H1 (cell line): ENCODE measurements around the gene NTN1. TPM values are rescaled to one million over a fixed set of nuclear protein-coding genes. Genes with fewer than 3 reads are reported as not detected.

Source experiments
- CTCF ChIA-PET: fragments of 300-600 bp; sonication (Branson Sonifier 250); formaldehyde crosslinking; loops from one replicate; lab custom pipeline; 2021; ENCODE audit not compliant: partially characterized antibody; lab: Charles Lee
- POLR2A ChIA-PET: fragments of 300-600 bp; sonication (Branson Sonifier 250); formaldehyde crosslinking; loops from one replicate; lab custom pipeline; 2021; ENCODE audit warnings: inconsistent platforms; ENCODE audit not compliant: partially characterized antibody; lab: Charles Lee
- DNase-seq, 2 experiments: peaks; one replicate each; pipeline versions ENCODE4 v3.0.0 to v3.0.0-alpha.2; 2010 to 2022; ENCODE audit warnings: low spot score in 2 of 2, low read depth in 1 of 2, mixed read lengths in 1 of 2
- FAIRE-seq: peaks from 2 replicates; lab custom pipeline; 2011; peaks lifted over from hg19 to GRCh38; lab: Jason Lieb, UNC
- H2AFZ ChIP-seq: 2 replicates; pipeline ENCODE4 v1.8.1; 2012; ENCODE audit warnings: low read length, inconsistent platforms
- H2AK5ac ChIP-seq: 2 replicates; pipeline ENCODE4 v1.6.1; 2013; ENCODE audit warnings: low read depth, low read length
- H2BK120ac ChIP-seq: replicated peaks from 2 replicates; pipeline ENCODE3; 2013; ENCODE audit warnings: low read depth, low read length, inconsistent platforms
- H2BK12ac ChIP-seq: 2 replicates; pipeline ENCODE4 v1.6.1; 2013; ENCODE audit warnings: low read depth, low read length
- H2BK15ac ChIP-seq: 2 replicates; pipeline ENCODE4 v1.6.1; 2013; ENCODE audit warnings: low read length
- H2BK20ac ChIP-seq: 2 replicates; pipeline ENCODE4 v1.6.1; 2013; ENCODE audit warnings: low read length
- H2BK5ac ChIP-seq: 2 replicates; pipeline ENCODE4 v1.6.1; 2013; ENCODE audit warnings: low read depth, low read length
- H3K14ac ChIP-seq: 2 replicates; pipeline ENCODE4 v1.6.1; 2013; ENCODE audit warnings: inconsistent platforms; ENCODE audit not compliant: insufficient read length
- H3K18ac ChIP-seq: 2 replicates; pipeline ENCODE4 v1.6.1; 2013; ENCODE audit warnings: low read length; ENCODE audit errors: extremely low read depth
- H3K23ac ChIP-seq: 2 replicates; pipeline ENCODE4 v1.6.1; 2013; ENCODE audit warnings: inconsistent platforms; ENCODE audit not compliant: insufficient read length
- H3K23me2 ChIP-seq: 2 replicates; pipeline ENCODE4 v1.6.1; 2013; ENCODE audit warnings: low read depth, low read length
- H3K27ac ChIP-seq: 2 replicates; pipeline ENCODE4 v1.6.1; 2011; ENCODE audit warnings: low read depth, low read length, inconsistent platforms
- H3K27me3 ChIP-seq, 4 experiments: replicated peaks in 1 of 4; 1 replicate in 1 of 4; 2 replicates in 3 of 4; pipeline versions ENCODE4 v1.6.1 to v1.8.1; 2011 to 2013; ENCODE audit warnings: low read length in 3 of 4, mild to moderate bottlenecking in 3 of 4, inconsistent platforms in 2 of 4, mixed read lengths in 2 of 4, moderate library complexity in 1 of 4; ENCODE audit not compliant: control insufficient read depth in 3 of 4, insufficient read depth in 3 of 4; ENCODE audit errors: extremely low read depth in 1 of 4
- H3K36me3 ChIP-seq, 4 experiments: 2 replicates each; pipeline versions ENCODE4 v1.6.1 to v1.8.1; 2011 to 2013; ENCODE audit warnings: mild to moderate bottlenecking in 4 of 4, low read length in 3 of 4, moderate library complexity in 2 of 4, control low read depth in 1 of 4, inconsistent platforms in 1 of 4; ENCODE audit not compliant: insufficient read depth in 4 of 4, control insufficient read depth in 2 of 4
- H3K4ac ChIP-seq: replicated peaks from 2 replicates; pipeline ENCODE3; 2013; ENCODE audit warnings: low read length, low read depth, mixed read lengths, inconsistent platforms; ENCODE audit not compliant: insufficient read length
- H3K4me1 ChIP-seq, 4 experiments: replicated peaks in 1 of 4; 1 replicate in 1 of 4; 2 replicates in 3 of 4; pipeline versions ENCODE4 v1.6.1 to v1.8.1; 2011 to 2013; ENCODE audit warnings: low read length in 3 of 4, inconsistent platforms in 2 of 4, mixed read lengths in 1 of 4; ENCODE audit not compliant: insufficient read depth in 4 of 4, control insufficient read depth in 3 of 4
- H3K4me2 ChIP-seq, 2 experiments: 2 replicates each; pipeline versions ENCODE4 v1.6.1 to v1.8.1; 2011 to 2013; ENCODE audit warnings: low read depth in 2 of 2, low read length in 2 of 2, control low read depth in 1 of 2, inconsistent platforms in 1 of 2, mild to moderate bottlenecking in 1 of 2; ENCODE audit not compliant: insufficient read depth in 1 of 2
- H3K4me3 ChIP-seq, 4 experiments: fragments of 200-600, 300-600 bp in 1 of 4; sonication (generic), shearing (Covaris generic), sonication (Bioruptor Twin) in 1 of 4; 2 replicates each; pipeline versions ENCODE4 v1.5.1 to v1.8.1; 2011 to 2016; ENCODE audit warnings: low read length in 4 of 4, low read depth in 3 of 4, control low read depth in 2 of 4, inconsistent platforms in 2 of 4, mild to moderate bottlenecking in 2 of 4, mixed read lengths in 1 of 4, moderate library complexity in 1 of 4; ENCODE audit not compliant: insufficient read depth in 2 of 4; ENCODE audit errors: extremely low read depth in 1 of 4
- H3K56ac ChIP-seq: replicated peaks from 2 replicates; pipeline ENCODE3; 2013; ENCODE audit warnings: low read depth, mild to moderate bottlenecking, mixed read lengths, low read length, inconsistent platforms; ENCODE audit not compliant: insufficient read length
- H3K79me1 ChIP-seq: 2 replicates; pipeline ENCODE4 v1.6.1; 2013; ENCODE audit warnings: low read depth, low read length, control low read depth
- H3K79me2 ChIP-seq, 2 experiments: 2 replicates each; pipeline versions ENCODE4 v1.6.1 to v1.8.1; 2012 to 2013; ENCODE audit warnings: low read length in 2 of 2, mild to moderate bottlenecking in 2 of 2, inconsistent platforms in 1 of 2; ENCODE audit not compliant: insufficient read depth in 2 of 2, control insufficient read depth in 1 of 2
- H3K9ac ChIP-seq, 4 experiments: replicated peaks in 1 of 4; 1 replicate in 1 of 4; 2 replicates in 3 of 4; pipeline versions ENCODE4 v1.6.1 to v1.8.1; 2011 to 2013; ENCODE audit warnings: low read depth in 3 of 4, low read length in 3 of 4, control low read depth in 2 of 4, mild to moderate bottlenecking in 2 of 4, moderate library complexity in 2 of 4, inconsistent platforms in 1 of 4; ENCODE audit errors: extremely low read depth in 1 of 4
- H3K9me3 ChIP-seq, 2 experiments: 2 replicates each; pipeline versions ENCODE4 v1.6.1 to v1.8.1; 2012 to 2013; ENCODE audit warnings: mild to moderate bottlenecking in 2 of 2, moderate library complexity in 2 of 2, control low read depth in 1 of 2, inconsistent platforms in 1 of 2, low read depth in 1 of 2, low read length in 1 of 2, mixed read lengths in 1 of 2; ENCODE audit not compliant: insufficient read depth in 2 of 2
- H4K20me1 ChIP-seq, 2 experiments: replicated peaks in 1 of 2; 2 replicates each; pipeline versions ENCODE3 to v1.8.1; 2011 to 2013; ENCODE audit warnings: inconsistent platforms in 2 of 2, low read length in 2 of 2, mild to moderate bottlenecking in 1 of 2; ENCODE audit not compliant: insufficient read depth in 2 of 2, control insufficient read depth in 1 of 2
- H4K5ac ChIP-seq: 2 replicates; pipeline ENCODE4 v1.6.1; 2013; ENCODE audit warnings: low read length, low read depth, mixed read lengths, inconsistent platforms; ENCODE audit not compliant: insufficient read length
- H4K8ac ChIP-seq: 2 replicates; pipeline ENCODE4 v1.8.0; 2013; ENCODE audit warnings: mild to moderate bottlenecking, moderate library complexity, low read length, inconsistent platforms; ENCODE audit not compliant: insufficient read depth; ENCODE audit errors: extremely low read depth
- H4K91ac ChIP-seq: replicated peaks from 2 replicates; pipeline ENCODE3; 2013; ENCODE audit warnings: low read length, mixed read lengths, inconsistent platforms; ENCODE audit not compliant: insufficient read length
- CREB1 ChIP-seq: IDR thresholded peaks from 2 replicates; pipeline ENCODE4 v1.6.1; 2012; ENCODE audit warnings: inconsistent platforms
- GABPA ChIP-seq: IDR thresholded peaks from 2 replicates; pipeline ENCODE4 v1.6.1; 2011; ENCODE audit warnings: mild to moderate bottlenecking, low read length, moderate library complexity, borderline replicate concordance; ENCODE audit not compliant: insufficient read depth
- KDM1A ChIP-seq: fragments of 200-600, 300-600 bp; sonication (generic); IDR thresholded peaks from 2 replicates; pipeline ENCODE4 v1.7.1; 2016; ENCODE audit warnings: mild to moderate bottlenecking, low read length, borderline replicate concordance
- NRF1 ChIP-seq: IDR thresholded peaks from 2 replicates; pipeline ENCODE4 v1.6.1; 2011; ENCODE audit warnings: mild to moderate bottlenecking, low read depth, low read length, improper control_type of control experiment
- RFX5 ChIP-seq: IDR thresholded peaks from 2 replicates; pipeline ENCODE4 v1.6.1; 2011; ENCODE audit warnings: low read depth, low read length, improper control_type of control experiment, borderline replicate concordance
- SP1 ChIP-seq: IDR thresholded peaks from 2 replicates; pipeline ENCODE4 v1.6.1; 2011; ENCODE audit warnings: low read depth, low read length
- SP2 ChIP-seq: IDR thresholded peaks from 2 replicates; pipeline ENCODE4 v1.6.1; 2012; ENCODE audit warnings: mild to moderate bottlenecking, low read length, inconsistent platforms
- TAF1 ChIP-seq: IDR thresholded peaks from 2 replicates; pipeline ENCODE4 v1.6.1; 2011; ENCODE audit warnings: mild to moderate bottlenecking, low read depth, low read length
- ZNF274 ChIP-seq: IDR thresholded peaks from 2 replicates; pipeline ENCODE4 v1.7.0; 2012; ENCODE audit warnings: low read length, borderline replicate concordance; ENCODE audit errors: extremely low read depth
- WGBS, 2 experiments: shearing (Covaris generic) in 1 of 2; methylation state at CpG; one replicate each; pipeline versions ENCODE4 v1.1.6 to v1.1.7; 2013 to 2015; ENCODE audit warnings: low lambda C conversion rate in 2 of 2, mixed read lengths in 2 of 2, inconsistent platforms in 1 of 2, low coverage in 1 of 2, missing lambda C conversion rate in 1 of 2; ENCODE audit not compliant: insufficient replicate concordance in 2 of 2, insufficient coverage in 1 of 2, insufficient read length in 1 of 2; ENCODE audit errors: extremely low coverage in 1 of 2, missing lambda C conversion rate in 1 of 2; 5-methylcytosine and 5-hydroxymethylcytosine counted together
- polyA plus RNA-seq, 7 experiments: library from polyadenylated mRNA; depleted of rRNA in 3 of 7; stranded (reverse) in 5 of 7; unstranded in 2 of 7; fragments of >200 nt in 5 of 7; fragments of 200-250 nt in 2 of 7; gene quantifications; 1 replicate in 5 of 7; 2 replicates in 1 of 7; 4 replicates in 1 of 7; pipeline versions ENCODE4 v1.2.1 to v1.2.3, GENCODE V29; 2011 to 2013; ENCODE audit warnings: missing spikeins in 2 of 7, mixed read lengths in 2 of 7
- total RNA-seq: library from RNA; stranded (reverse); fragmentation: NEBNext Ultra II Directional; extraction: Animal tissue kit (Norgen Biotek cat#: 25700); gene quantifications from 2 replicates; pipeline ENCODE4 v1.2.1, GENCODE V29; 2021

Gene NTN1
- total and polyA plus RNA-seq, 2 of the 8 experiments (the other 6 are each of a cell fraction or from before 2014, with no cell fraction given), result 2.0 to 2.3 TPM

DNA sequence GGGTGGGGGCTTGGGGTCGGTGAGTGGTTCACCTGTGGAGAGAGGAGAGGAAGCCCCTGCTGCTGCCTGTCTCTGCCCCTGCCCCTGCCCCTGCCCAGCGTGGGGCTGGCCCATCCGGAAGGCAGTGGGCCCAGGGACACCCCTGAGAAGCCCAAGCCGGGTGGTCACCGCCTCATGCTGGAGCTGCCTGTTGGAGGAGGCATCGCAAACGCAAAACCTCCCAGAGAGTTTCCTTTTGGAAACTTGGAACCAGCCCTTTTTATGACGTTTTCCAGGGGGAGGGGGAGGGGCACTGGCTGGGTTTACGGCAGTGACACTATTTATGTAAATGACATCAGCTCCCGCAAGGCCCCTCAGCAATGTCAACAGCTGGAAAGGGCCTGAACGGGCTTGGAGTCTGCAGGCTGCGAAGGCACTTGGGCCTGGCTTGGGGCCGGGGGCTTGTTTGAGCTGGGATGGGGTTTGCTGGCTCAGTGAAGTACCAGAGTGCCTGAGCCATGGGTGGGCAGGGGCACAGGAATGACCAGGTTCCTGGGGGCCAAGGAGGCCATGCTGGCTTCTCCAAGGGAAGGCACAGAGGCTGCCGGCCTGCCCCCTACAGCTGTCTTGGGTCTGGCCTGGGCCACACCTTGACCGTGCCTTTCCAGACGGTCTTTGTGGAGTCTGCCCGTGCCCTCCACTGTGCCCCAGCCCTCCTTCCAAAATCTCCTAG is 219.5 kb downstream of the NTN1 start:
- no peak for TF ChIP-seq GABPA
- TF ChIP-seq CREB1, result peak; percentile 76
- 0 out of 2 replicates have a peak, but pooled peaks have one; percentile 9 for TF ChIP-seq TAF1
- TF ChIP-seq NRF1, result no peak
- TF ChIP-seq KDM1A, result no peak
- no peak for TF ChIP-seq ZNF274
- TF ChIP-seq RFX5, result no peak
- no peak for TF ChIP-seq SP2
- no peak for TF ChIP-seq SP1
- TF ChIP-seq, all 59 proteins: peak for 2
- H2BK5ac ChIP-seq, result peak overlapping the region; percentile 68
- no peak overlapping the region for H4K5ac ChIP-seq
- no peak overlapping the region; the same call in 1 of the 2 replicates for H3K18ac ChIP-seq
- H3K4me2 ChIP-seq, result peak overlapping the region; percentile 70 to 83
- no peak overlapping the region for H3K27ac ChIP-seq
- H3K14ac ChIP-seq, result no peak overlapping the region
- no peak overlapping the region for H2AFZ ChIP-seq
- peaks cover 11% of the 10 kb centered on the region for H3K23me2 ChIP-seq
- ChIA-PET CTCF (interaction anchor here (0.8 to 2.8 kb wide), 4 partner anchors 13 to 243 kb away, joined by 3 to 10 read pairs (median 4); no protein-coding TSS in a partner anchor), POLR2A (no interaction called here)
- no peak overlapping the region; the same call in 1 of the 2 replicates for H2BK15ac ChIP-seq
- H2BK120ac ChIP-seq, result no peak overlapping the region
- H3K9me3 ChIP-seq, result no peaks in the 10 kb centered on the region
- H3K9ac ChIP-seq, result peak overlapping the region in 1 of 4 experiments; percentile 14; a peak in 2 of 7 replicates
- H3K4me3 ChIP-seq, result peak overlapping the region in 2 of 4 experiments; percentile 32 to 65; a peak in 4 of 8 replicates
- 57% methylated on average over 14 of the region's 17 CpGs; no CpG with 5 or more reads in 1 of the 2 experiments for WGBS, 2 experiments
- H3K4ac ChIP-seq, result no peak overlapping the region
- peak overlapping the region; percentile 84; the same call in 1 of the 2 replicates for H2BK12ac ChIP-seq
- H2AK5ac ChIP-seq, result 0 out of 2 replicates have a peak overlapping the region, but pooled peaks have one; percentile 13
- H4K91ac ChIP-seq, result peak overlapping the region; percentile 28
- 0 out of 2 replicates have a peak overlapping the region, but pooled peaks have one; percentile 9 for H2BK20ac ChIP-seq
- H3K36me3 ChIP-seq, result no peaks in the 10 kb centered on the region
- H3K56ac ChIP-seq, result no peak overlapping the region
- no peak overlapping the region for H3K23ac ChIP-seq
- H3K4me1 ChIP-seq, result peaks cover 3 to 26% (median 18%) of the 10 kb centered on the region in 4 experiments
- no peaks in the 10 kb centered on the region for H3K79me1 ChIP-seq
- H3K79me2 ChIP-seq, result no peaks in the 10 kb centered on the region
- H4K20me1 ChIP-seq, result no peaks in the 10 kb centered on the region
- FAIRE-seq (no peak), DNase-seq (peak in 1 of 2 experiments; percentile 25)
- H3K27me3 ChIP-seq, result peaks cover 0 to 14% (median 9%) of the 10 kb centered on the region in 4 experiments; a peak in 6 of 7 replicates
- no peak overlapping the region for H4K8ac ChIP-seq
